ENCODE measurements around the gene CEACAM18. TPM values are rescaled to one million over a fixed set of nuclear protein-coding genes. Genes with fewer than 3 reads are reported as not detected.
"Not testable (repeated sequence)": the region's sequence is repeated elsewhere in the genome, so short reads cannot be mapped to it uniquely, and the experiment has no call there.

The CEACAM18 gene
- not detected for total RNA-seq

- H3K4me1 Mint-ChIP-seq, result peaks cover 2% of the 10 kb centered on the region
- DNase-seq, result no peak
- no peak within 1 kb of the TSS for H3K4me3 Mint-ChIP-seq
- H3K27me3 Mint-ChIP-seq, result peaks cover 18% of the 10 kb centered on the region
- no peak for ATAC-seq
- no peaks in the 10 kb centered on the region for H3K36me3 Mint-ChIP-seq
- H3K9me3 Mint-ChIP-seq (ENCODE audit: low read depth), result peaks cover 2% of the 10 kb centered on the region
- CTCF ChIA-PET, result no interaction called here
- H3K27ac Mint-ChIP-seq, result no peak within 1 kb of the TSS
These were observed at the start of gene CEACAM18 for GRCh38 chr19:51478381-51479234. TSS of gene CEACAM18 (plus strand) at chr19:51478539.

- Mint-ChIP-seq H3K4me1 (no peaks in the 10 kb centered on the region), H3K36me3 (no peaks in the 10 kb centered on the region), H3K27me3 (peaks cover 10% of the 10 kb centered on the region), H3K4me3 (no peak overlapping the region), H3K9me3 (ENCODE audit: low read depth) (no peaks in the 10 kb centered on the region), H3K27ac (no peak overlapping the region)
- ATAC-seq, result no peak
- CTCF ChIA-PET, result interaction anchor here (0.7 to 1.5 kb wide), 2 partner anchors 9 to 142 kb away, joined by 3 read pairs; no protein-coding TSS in a partner anchor
- DNase-seq, result no peak
These were observed 48.1 kb upstream of the CEACAM18 start for GRCh38 chr19:51430221-51430620.

GRCh38 chr19:51431124-51431523 is 47.2 kb upstream of the CEACAM18 start:
- DNase-seq (no peak), ATAC-seq (no peak)
- Mint-ChIP-seq H3K36me3 (no peaks in the 10 kb centered on the region), H3K27me3 (peaks cover 8% of the 10 kb centered on the region), H3K4me3 (no peak overlapping the region), H3K27ac (no peak overlapping the region), H3K9me3 (ENCODE audit: low read depth) (no peaks in the 10 kb centered on the region), H3K4me1 (no peaks in the 10 kb centered on the region)
- CTCF ChIA-PET, result interaction anchor here (1.5 kb wide), 1 partner anchor 9 kb away, joined by 3 read pairs; no protein-coding TSS in a partner anchor

GRCh38 chr19:51433043-51433442 is 45.3 kb upstream of the CEACAM18 start:
- no peak for ATAC-seq
- CTCF ChIA-PET, result interaction anchor here (0.7 kb wide), 1 partner anchor 144 kb away, joined by 4 read pairs; no protein-coding TSS in a partner anchor

GRCh38 chr19:51434456-51434855 is 43.9 kb upstream of the CEACAM18 start:
- CTCF ChIA-PET, result interaction anchor here (9.5 to 9.7 kb wide), 2 partner anchors 14 to 93 kb away, joined by 103 to 108 read pairs; partner anchors contain the start of genes SIGLEC10 and VSIG10L
- Mint-ChIP-seq H3K4me3 (no peak overlapping the region), H3K9me3 (ENCODE audit: low read depth) (no peaks in the 10 kb centered on the region), H3K36me3 (no peaks in the 10 kb centered on the region), H3K27ac (no peak overlapping the region), H3K27me3 (peaks cover 22% of the 10 kb centered on the region), H3K4me1 (peaks cover 4% of the 10 kb centered on the region)
- no peak for ATAC-seq
- DNase-seq, result no peak

More at GRCh38 chr19:51433043-51433442, 45.3 kb upstream of the CEACAM18 start:
- Mint-ChIP-seq H3K27me3 (peaks cover 25% of the 10 kb centered on the region), H3K9me3 (ENCODE audit: low read depth) (no peaks in the 10 kb centered on the region), H3K4me1 (peaks cover under 1% of the 10 kb centered on the region), H3K4me3 (no peak overlapping the region), H3K36me3 (no peaks in the 10 kb centered on the region), H3K27ac (no peak overlapping the region)
- no peak for DNase-seq

GRCh38 chr19:51439021-51439465 is 39.3 kb upstream of the CEACAM18 start:
- ATAC-seq (no peak), DNase-seq (peak; percentile 72)
- Mint-ChIP-seq H3K4me1 (peaks cover 36% of the 10 kb centered on the region), H3K27me3 (peaks cover 26% of the 10 kb centered on the region), H3K4me3 (no peak overlapping the region), H3K36me3 (no peaks in the 10 kb centered on the region), H3K27ac (no peak overlapping the region), H3K9me3 (ENCODE audit: low read depth) (no peaks in the 10 kb centered on the region)
- CTCF ChIA-PET, result interaction anchor here (0.6 to 9.7 kb wide), 18 partner anchors 8 to 221 kb away, joined by 3 to 108 read pairs (median 5); partner anchors contain the start of genes SIGLEC10 and VSIG10L

GRCh38 chr19:51440052-51440451 is 38.3 kb upstream of the CEACAM18 start:
- Mint-ChIP-seq H3K4me1 (peaks cover 36% of the 10 kb centered on the region), H3K4me3 (no peak overlapping the region), H3K27ac (no peak overlapping the region), H3K9me3 (ENCODE audit: low read depth) (no peaks in the 10 kb centered on the region), H3K27me3 (peaks cover 30% of the 10 kb centered on the region), H3K36me3 (no peaks in the 10 kb centered on the region)
- DNase-seq (no peak), ATAC-seq (no peak)
- CTCF ChIA-PET, result interaction anchor here (0.8 to 9.7 kb wide), 16 partner anchors 7 to 282 kb away, joined by 3 to 108 read pairs (median 6); partner anchors contain the start of genes SIGLEC10 and VSIG10L

- Mint-ChIP-seq H3K4me1 (peaks cover 36% of the 10 kb centered on the region), H3K27me3 (peaks cover 37% of the 10 kb centered on the region), H3K9me3 (ENCODE audit: low read depth) (no peaks in the 10 kb centered on the region), H3K36me3 (peaks cover 3% of the 10 kb centered on the region), H3K4me3 (peak overlapping the region; percentile 68), H3K27ac (peak overlapping the region; percentile 82)
- CTCF ChIA-PET, result interaction anchor here (0.9 to 9.7 kb wide), 17 partner anchors 21 to 283 kb away, joined by 3 to 108 read pairs (median 5); partner anchors contain the start of genes ETFB, NKG7, SIGLEC10 and VSIG10L
- DNase-seq (peak; percentile 55), ATAC-seq (peak; percentile 11)
These were observed 37.4 kb upstream of the CEACAM18 start for GRCh38 chr19:51440846-51441409.

GRCh38 chr19:51441410-51442390 is 36.6 kb upstream of the CEACAM18 start:
- peak; percentile 91 for ATAC-seq
- Mint-ChIP-seq H3K27me3 (peaks cover 31% of the 10 kb centered on the region), H3K27ac (peak overlapping the region; percentile 82), H3K4me3 (peak overlapping the region; percentile 68), H3K9me3 (ENCODE audit: low read depth) (peaks cover under 1% of the 10 kb centered on the region), H3K36me3 (peaks cover 4% of the 10 kb centered on the region), H3K4me1 (peaks cover 39% of the 10 kb centered on the region)
- CTCF ChIA-PET, result interaction anchor here (0.8 to 9.7 kb wide), 17 partner anchors 20 to 280 kb away, joined by 3 to 108 read pairs (median 5); partner anchors contain the start of genes ETFB, NKG7, SIGLEC10 and VSIG10L
- DNase-seq, result peak; percentile 99

GRCh38 chr19:51447510-51447909 is 30.8 kb upstream of the CEACAM18 start:
- CTCF ChIA-PET, result interaction anchor here (2.5 kb wide), 1 partner anchor 9 kb away, joined by 11 read pairs; no protein-coding TSS in a partner anchor
- not testable (repeated sequence) for DNase-seq; H3K4me3 Mint-ChIP-seq; ATAC-seq; H3K9me3 Mint-ChIP-seq (ENCODE audit: low read depth); H3K27ac Mint-ChIP-seq
- peaks cover 21% of the 10 kb centered on the region for H3K36me3 Mint-ChIP-seq
- H3K4me1 Mint-ChIP-seq, result peaks cover 38% of the 10 kb centered on the region
- H3K27me3 Mint-ChIP-seq, result peaks cover 20% of the 10 kb centered on the region

GRCh38 chr19:51448011-51448410 is 30.3 kb upstream of the CEACAM18 start:
- H3K27ac Mint-ChIP-seq, result peak overlapping the region; percentile 67
- peaks cover 21% of the 10 kb centered on the region for H3K36me3 Mint-ChIP-seq
- peaks cover 19% of the 10 kb centered on the region for H3K27me3 Mint-ChIP-seq
- peaks cover 9% of the 10 kb centered on the region for H3K9me3 Mint-ChIP-seq (ENCODE audit: low read depth)
- H3K4me3 Mint-ChIP-seq, result peak overlapping the region; percentile 44
- H3K4me1 Mint-ChIP-seq, result peaks cover 35% of the 10 kb centered on the region
- CTCF ChIA-PET, result interaction anchor here (1.6 to 2.5 kb wide), 2 partner anchors 9 to 209 kb away, joined by 4 to 11 read pairs; no protein-coding TSS in a partner anchor
- ATAC-seq, result peak; percentile 24
- no peak for DNase-seq

GRCh38 chr19:51448411-51449016 is 29.8 kb upstream of the CEACAM18 start:
- CTCF ChIA-PET, result interaction anchor here (0.7 to 2.5 kb wide), 3 partner anchors 10 to 208 kb away, joined by 3 to 11 read pairs (median 4); no protein-coding TSS in a partner anchor
- peak overlapping the region; percentile 67 for H3K27ac Mint-ChIP-seq
- H3K9me3 Mint-ChIP-seq (ENCODE audit: low read depth), result peaks cover 9% of the 10 kb centered on the region
- peaks cover 21% of the 10 kb centered on the region for H3K36me3 Mint-ChIP-seq
- H3K4me1 Mint-ChIP-seq, result peaks cover 33% of the 10 kb centered on the region
- H3K4me3 Mint-ChIP-seq, result peak overlapping the region; percentile 44
- peaks cover 19% of the 10 kb centered on the region for H3K27me3 Mint-ChIP-seq
- DNase-seq, result peak; percentile 70
- peak; percentile 83 for ATAC-seq
